Measurements from ENCODE around the gene RASA2. TPM values are rescaled to one million over a fixed set of nuclear protein-coding genes. Genes with fewer than 3 reads are reported as not detected.
A peak's percentile ranks its signal among the peaks of the same experiment; 100 is the strongest.
"Not testable (repeated sequence)": the region's sequence is repeated elsewhere in the genome, so short reads cannot be mapped to it uniquely, and the experiment has no call there.

Gene RASA2
- polyA plus RNA-seq, 4 donors = 18.8 to 26.8 (median 23.8) TPM

DNA sequence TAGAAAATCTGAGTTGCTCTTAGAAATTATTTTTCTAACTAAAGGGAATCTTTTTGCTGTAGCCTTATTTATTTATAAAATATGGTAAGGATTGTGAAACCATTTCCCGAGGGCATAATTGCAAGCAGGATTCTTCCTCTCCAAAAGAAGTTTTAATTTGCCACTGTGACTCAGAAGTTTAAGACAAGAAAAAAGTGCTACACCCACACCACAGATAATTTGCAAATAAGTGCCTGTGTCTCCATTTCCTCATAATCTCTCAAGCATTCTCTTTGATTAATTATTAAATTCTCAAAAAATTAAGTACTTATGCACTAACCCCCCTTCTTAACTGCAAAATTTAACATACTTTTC is 43.6 kb downstream of the RASA2 start:
- DNase-seq (ENCODE audit: low read depth in 4 of 4, low spot score in 3 of 4) = no peak

DNA sequence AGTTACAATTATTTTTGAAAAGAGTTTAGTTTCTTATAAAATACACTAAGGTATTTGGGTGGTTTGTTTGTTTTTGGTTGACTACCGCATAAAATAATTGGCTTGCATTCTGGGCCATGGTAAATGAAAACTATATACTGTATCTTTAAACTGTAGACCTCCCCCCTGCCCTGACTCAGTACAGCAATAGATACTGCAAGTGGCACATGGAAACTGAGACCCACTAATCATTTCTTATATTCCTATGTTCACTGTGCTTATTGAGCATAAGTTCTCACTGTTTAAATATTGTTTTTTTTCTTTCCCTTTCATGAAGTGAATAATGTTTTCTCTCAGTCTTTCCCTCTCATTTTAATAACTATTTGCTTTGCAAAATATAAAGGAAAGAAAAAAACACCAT is 45.8 kb downstream of the RASA2 start:
- DNase-seq (ENCODE audit: low read depth in 4 of 4, low spot score in 3 of 4) = no peak

DNA sequence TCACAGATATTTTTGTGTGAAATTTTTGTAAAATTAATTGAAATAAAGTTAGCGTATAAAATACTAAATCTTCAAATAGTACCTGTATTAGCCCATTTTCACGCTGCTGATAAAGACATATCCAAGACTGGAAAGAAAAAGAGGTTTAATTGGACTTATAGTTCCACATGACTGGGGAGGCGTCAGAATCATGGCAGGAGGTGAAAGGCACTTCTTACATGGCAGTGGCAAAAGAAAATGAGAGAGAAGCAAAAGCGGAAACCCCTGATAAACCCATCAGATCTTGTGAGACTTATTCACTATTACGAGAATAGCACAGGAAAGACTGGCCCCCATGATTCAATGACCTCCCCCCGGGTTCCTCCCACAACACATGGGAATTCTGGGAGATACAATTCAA is 49.2 kb downstream of the RASA2 start:
- not testable (repeated sequence) for DNase-seq (ENCODE audit: low read depth in 4 of 4, low spot score in 3 of 4)

DNA sequence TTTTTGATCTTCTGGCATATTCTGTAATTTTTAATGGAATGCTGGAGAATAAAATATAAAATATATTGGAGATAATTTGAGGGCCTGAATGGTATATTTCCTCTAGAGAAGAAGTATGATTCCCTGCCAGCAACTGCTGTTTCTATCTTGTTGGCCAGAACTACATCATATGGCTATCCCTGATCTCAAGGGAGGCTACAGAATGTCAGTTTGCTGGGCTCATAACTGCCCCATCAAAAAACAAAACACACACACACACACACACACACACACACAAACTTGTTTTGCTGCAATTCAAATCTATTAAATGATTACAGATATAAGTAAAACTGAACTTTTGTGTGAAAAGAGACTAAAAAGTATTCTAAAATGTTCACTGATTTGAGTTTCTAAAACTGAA is 51.0 kb downstream of the RASA2 start:
- DNase-seq (ENCODE audit: low read depth in 4 of 4, low spot score in 3 of 4) = no peak

DNA sequence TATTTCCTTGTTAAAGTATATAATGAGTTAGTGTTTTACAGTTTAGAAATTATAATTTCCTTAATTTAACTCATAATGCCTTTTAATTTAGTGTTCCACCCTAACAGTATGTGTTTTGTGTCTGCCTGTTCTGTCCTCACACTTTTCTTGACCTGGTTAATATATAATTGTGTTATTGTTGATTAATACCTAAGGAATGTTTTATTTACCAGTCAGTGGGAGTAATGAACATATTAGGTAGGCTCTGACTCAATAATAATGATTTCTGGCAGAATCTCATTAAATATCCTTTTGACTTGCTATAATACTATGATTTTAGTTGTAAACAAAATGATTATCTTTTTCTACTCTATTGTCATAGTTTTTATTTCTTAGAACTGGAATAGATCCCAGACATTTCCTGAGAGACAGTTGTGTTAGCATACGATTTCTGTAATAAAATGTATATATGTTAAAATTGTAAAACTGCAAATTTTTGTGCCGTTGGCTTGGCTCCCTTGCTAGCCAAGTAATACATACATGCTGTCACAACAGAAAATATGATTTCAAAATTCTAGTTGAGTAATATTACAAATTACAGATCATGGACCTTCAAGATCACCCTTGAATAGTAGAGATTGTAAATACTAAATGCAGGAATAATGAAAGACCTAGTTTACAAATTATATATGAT is 51.9 kb downstream of the RASA2 start:
- DNase-seq (ENCODE audit: low read depth in 4 of 4, low spot score in 3 of 4) = no peak

DNA sequence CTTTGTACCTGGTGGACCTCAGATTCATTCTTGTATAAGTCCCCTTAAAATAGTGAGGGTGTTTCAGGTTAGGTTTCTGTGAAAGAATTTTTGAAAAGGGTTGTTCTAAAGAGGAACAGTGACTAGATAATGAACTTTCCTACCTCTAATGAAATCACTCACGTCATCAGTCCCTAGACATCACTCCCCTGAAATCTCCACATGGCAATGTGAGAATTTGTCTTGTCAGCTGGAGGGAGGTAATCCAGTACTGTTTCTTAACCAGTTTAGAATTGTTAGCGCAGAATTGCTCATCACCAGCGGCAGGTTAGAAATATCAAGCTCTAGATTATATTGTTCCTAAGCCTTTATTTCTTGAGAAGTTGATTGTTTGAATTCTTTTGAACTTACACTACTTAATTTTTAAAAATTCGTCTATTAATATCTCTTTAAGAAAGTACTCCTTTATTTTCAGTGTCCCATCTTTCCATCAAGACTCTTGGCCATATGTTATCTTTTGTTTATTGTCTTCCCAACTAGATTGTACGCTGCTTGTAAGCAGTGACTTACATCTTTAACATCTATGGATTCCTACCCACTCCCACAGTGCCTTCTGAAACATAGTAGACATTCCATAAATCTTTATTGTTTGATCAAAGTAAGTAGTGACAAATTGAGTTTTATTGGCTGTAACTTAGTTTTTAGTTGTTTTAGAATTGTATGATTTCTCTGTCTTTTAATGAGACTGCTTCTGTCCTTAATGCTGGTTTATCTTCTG is 52.8 kb downstream of the RASA2 start:
- no peak for DNase-seq (ENCODE audit: low read depth in 4 of 4, low spot score in 3 of 4)

DNA sequence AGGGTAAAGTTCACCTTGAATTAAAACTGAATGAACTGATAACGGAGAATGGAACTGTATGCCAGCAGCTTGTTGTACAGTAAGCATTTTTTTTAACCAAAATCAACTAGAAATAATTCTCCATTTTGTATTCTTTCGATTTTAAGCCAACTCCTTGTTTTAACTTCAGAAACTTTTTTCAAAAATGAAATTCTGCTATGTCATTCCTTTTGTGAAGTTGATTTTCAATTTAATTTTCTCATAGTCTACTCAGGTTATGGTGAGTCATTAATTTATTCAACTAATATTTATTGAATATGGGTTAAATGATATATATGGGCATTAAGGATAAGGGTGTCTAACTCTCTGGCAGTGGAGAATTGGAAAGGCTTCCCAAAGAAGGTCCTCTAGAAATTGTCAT is 53.7 kb downstream of the RASA2 start:
- no peak for DNase-seq (ENCODE audit: low read depth in 4 of 4, low spot score in 3 of 4)

DNA sequence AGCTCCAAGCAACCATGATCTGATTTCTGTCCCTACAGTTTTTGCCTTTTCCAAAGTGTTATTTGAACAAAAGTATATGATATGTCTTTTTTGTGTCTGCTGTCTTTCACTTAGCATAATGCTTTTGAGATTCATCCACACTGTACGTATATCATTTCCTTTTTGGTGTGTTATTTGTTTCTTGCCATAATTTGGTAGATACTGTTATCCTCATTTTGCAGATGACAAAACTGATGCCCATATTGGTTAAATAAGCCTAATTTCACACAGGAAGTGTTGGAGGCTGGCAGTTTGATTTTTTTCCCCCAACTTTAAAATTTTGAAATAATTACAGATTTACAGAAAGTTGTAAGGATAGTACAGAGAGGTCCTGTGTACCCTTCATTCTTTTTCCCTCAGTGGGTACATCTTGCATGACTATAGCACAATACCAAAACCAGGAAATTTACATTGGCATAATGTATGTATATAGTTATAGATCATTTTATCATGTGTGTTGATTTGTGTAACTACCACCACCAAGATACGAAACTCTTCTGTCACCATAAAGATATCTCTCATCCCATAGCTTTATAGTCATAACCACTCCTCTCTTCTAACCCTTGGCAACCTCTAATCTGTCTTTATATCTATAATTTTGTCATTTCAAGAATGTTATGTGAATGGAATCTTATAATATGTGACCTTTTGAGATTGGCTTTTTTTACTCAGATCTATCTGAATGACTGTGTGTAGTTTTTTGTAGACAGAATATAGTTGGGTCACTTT is 55.6 kb downstream of the RASA2 start:
- no peak for DNase-seq (ENCODE audit: low read depth in 4 of 4, low spot score in 3 of 4)

DNA sequence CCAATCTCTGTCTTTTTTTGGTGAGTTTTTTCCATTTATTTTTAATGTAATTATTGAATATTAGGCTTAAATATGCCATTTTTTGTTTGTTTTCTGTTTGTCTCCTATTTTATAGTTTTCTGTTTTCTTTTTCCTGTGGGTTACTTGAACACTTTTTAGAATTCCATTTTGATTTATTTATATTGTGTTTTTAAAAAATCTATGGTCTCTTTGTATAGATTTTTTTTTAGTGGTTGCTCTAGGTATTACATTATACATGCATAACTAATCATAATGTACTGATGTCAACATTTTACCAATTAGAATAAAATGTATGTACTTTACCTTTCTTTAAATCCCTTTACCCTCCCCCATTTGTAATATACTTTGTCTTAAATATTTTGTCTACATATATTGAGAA is 56.2 kb downstream of the RASA2 start:
- DNase-seq (ENCODE audit: low read depth in 4 of 4, low spot score in 3 of 4) = no peak

DNA sequence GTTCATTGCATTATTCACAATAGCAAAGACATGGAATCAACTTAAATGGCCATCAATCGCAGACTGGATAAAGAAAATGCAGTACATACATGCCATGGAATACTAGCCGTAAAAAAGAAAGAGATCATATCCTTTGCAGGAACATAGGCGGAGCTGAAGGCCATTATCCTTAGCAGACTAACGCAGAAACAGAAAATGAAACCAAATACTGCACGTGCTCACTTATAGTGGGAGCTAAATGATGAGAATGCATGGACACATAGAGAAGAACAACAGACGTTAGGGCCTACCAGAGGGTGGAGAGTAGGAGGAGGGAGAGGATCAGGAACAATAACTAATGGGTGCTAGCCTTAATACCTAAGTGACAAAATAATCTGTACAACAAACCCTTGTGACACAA is 57.9 kb downstream of the RASA2 start:
- no peak for DNase-seq (ENCODE audit: low read depth in 4 of 4, low spot score in 3 of 4)

DNA sequence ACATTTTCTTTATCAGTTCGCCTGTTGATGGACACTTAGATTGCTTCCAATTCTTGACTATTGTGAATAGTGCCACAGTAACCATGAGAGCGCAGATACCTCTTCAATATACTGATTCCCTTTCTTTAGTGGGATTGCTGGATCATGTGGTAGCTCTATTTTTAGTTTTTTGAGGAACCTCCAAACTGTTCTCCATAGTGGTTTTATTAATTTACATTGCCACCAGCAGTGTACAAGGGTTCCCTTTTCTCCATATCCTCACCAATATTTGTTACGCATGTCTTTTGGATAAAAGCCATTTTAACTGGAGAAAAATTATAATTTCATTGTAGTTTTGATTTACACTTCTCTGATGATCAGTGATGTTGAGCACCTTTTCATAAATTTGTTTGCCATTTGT is 59.3 kb downstream of the RASA2 start:
- no peak for DNase-seq (ENCODE audit: low read depth in 4 of 4, low spot score in 3 of 4)

DNA sequence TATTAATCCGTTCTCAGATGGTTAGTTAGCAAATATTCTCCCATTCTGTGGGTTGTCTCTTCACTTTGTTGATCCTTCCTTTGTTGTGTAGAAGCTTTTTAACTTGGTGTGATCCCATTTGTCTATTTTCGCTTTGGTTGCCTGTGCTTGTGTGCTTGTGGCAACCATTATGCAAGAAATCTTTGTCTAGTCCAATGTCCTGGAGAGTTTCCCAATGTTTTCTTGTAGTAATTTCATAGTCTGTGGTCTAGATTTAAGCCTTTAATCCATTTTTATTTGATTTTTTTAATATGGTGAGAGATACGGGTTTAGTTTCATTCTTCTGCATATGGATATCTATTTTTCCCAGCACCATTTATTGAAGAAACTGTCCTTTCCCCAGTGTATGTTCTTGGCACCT is 59.8 kb downstream of the RASA2 start:
- DNase-seq (ENCODE audit: low read depth in 4 of 4, low spot score in 3 of 4) = no peak

DNA sequence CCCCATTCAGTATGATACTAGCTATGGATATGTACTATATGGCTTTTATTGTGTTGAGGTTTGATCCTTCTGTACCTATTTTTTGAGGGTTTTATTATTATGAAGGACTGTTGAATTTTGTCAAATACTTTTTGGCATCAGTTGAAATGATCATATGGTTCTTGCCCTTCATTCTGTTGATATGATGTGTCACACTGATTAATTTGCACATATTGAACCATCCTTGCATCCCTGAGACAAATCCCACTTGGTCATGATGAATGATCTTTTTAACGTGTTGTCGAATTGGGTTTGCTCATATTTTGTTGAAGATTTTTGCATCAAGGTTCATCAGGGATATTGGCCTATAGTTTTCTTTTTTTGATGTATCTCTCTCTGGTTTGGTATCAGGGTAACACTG is 61.0 kb downstream of the RASA2 start:
- no peak for DNase-seq (ENCODE audit: low read depth in 4 of 4, low spot score in 3 of 4)

DNA sequence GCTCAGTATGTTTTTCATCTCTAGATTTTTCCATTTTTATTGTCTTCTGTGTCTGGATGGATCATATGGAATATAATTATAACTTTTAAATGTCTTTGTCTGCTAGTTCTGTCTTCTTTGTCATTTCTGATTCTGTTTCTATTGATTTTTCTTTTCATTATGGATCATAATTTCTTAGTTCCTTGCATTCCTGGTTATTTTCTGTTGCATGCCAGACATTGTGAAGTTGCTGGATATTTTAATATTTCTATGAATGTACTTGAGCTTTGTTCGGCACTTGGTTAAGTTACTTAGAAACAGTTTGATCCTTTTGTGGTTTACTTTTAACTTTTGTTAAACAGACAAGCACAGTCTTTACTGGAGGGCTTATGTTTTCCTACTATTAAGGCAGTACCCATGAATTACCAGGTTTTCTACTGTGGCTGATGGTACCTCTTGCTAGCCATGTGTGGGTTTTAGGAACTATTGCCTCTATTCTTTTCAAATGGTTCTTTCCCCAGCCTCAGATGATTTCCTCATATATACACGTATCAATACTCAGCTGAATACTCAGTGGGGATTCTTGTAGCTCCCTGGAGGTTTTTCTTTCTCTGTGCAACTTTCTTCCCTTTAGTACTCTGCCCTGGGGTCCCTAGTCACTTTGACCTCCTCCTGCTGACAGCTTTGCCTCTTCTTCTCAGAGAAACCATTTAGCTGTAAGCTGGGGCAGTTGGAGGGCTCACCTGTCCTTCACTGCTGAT is 64.3 kb downstream of the RASA2 start:
- no peak for DNase-seq (ENCODE audit: low read depth in 4 of 4, low spot score in 3 of 4)

DNA sequence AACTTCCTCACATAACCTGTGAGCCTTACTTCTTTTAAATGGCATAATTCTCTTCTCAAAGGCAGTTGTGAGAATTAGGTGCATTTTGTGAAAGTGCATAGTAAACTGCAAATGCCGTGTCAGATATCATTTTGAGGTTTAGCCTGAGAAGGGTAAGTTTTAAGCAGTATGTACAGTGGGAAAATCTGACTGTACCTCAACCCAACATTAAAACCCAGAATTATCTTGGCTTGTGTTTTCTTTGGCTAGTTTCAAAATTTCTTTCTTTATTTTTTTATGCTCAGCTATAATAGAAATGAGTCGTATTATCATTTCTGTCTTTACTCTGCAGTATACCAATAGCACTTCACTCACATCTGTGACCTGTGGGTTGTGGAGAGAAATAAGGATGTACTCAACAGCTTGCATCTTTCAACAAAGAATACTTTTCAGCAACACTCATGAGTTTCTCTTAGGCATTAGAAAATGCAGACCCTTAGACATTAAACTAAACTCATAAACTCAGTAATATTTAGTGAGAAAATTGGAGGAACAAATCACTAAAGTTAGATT is 65.7 kb downstream of the RASA2 start:
- DNase-seq (ENCODE audit: low read depth in 4 of 4, low spot score in 3 of 4) = no peak

DNA sequence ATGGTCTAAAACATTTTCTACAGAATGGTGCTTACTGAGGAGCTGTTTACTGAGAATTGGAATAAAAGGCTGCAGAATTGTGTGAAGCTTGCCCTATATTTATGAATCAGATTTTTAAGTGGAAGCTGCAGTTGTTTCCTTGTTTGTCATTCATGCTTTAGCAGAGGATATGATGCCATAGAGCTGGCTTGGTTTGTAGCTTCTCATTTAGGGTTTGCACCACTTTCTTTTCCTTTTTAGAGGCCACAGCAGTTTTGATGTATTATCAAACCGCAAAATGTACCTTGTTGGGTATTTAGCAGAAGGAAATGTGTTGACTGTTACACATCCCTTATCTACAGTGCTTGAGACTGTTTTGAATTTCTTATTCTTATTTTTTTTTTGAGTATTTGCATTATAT is 66.2 kb downstream of the RASA2 start:
- no peak for DNase-seq (ENCODE audit: low read depth in 4 of 4, low spot score in 3 of 4)

DNA sequence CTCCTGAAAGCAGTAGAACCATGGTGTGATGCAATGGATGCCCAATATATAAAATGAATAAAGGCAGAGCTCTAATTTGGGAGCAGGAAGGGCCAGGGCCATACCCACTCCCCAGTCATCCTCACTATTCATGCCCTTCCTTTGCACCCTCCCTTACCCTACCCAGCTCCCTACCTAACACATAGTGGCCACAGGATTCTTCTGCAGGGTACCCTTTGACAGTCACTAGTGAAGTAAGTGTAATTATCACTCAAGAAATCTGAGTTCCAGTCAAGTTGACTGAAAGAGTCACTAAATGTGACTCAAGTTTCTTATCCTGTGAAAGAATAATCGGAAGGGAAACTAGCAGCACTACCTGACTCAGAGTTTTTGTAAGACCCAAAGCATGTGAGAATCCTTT is 69.2 kb downstream of the RASA2 start:
- no peak for DNase-seq (ENCODE audit: low read depth in 4 of 4, low spot score in 3 of 4)

DNA sequence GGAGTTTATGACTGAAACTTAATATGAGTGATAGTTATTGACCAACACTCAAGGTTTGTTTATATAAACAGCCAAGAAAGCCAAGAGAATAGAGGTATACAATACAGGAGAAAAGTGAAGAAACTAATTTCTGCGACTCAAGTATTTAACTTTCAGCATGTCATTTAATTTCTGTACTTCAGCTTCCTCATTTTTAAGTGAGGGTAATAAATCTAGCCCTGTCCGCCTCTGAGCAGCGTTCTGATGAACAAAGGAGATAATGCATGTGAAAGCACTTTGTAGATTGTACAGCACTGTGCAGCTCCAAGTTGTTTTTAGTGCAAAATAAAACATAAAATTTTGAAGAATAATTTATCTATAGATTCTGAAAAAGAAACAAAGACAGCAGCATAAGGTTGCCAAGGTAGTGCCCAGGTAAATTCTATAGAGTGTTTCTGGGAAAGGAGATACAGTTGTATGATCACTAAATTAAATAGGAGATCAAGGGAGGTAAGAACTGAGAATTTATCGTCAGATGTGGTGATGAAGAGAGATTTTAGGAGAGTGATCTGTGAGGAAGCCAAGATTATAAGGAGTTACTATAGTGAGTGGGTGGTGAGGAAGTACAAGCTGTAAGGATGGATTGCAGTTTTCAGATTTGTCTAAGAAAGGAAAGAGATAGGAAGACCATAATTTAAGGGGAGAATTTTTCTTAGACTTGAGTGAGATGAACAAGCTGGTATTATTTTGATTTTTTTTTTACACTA is 71.3 kb downstream of the RASA2 start:
- DNase-seq (ENCODE audit: low read depth in 4 of 4, low spot score in 3 of 4) = no peak

DNA sequence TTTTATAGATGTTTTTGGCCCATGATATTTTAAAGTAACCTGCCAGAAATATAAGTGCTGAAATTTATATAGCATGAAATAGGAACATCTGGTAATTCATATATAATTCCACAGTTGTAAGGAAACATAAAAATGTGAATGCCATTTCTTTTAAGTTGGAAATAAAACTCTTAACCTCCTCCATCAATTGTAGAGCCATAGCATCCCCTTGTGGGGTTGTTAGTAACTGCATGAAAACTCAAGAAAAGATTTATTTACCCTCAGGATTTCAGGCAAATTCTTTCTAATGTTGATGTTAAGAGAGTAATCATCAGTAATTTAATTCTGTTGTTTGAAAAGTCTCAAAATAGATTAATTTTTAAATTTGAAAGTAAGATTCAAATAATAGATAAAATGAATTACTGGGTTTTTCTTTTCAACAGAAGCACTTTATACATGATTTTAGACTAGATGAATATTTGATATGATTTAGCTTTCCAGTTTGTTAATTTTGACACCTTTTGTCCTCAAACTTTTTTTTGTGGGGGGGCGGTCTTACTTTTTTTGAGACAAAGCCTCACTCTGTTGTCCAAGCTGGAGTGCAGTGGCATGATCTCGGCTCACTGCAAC is 74.7 kb downstream of the RASA2 start:
- peak; percentile 41 to 57 (median 45) for DNase-seq (ENCODE audit: low read depth in 4 of 4, low spot score in 3 of 4)

DNA sequence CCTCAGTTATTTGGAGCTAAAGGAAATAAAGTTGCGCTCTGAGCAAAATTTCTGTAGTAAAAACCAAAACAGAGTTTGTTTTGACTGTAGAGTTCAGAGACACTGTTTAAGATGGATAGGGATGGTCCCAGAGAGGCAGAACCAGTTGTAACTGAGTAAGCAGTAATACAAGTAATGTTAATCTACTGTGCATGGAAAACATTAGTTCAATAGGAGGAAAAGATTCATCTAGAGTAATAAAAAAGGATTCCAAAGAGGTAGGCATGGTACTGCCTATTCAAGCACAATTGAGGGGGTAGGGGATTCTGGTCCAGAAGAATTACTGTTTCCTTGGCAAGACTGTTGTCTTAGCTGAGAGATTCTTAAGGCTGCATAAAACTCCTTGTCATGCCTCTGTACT is 77.4 kb downstream of the RASA2 start:
- no peak for DNase-seq (ENCODE audit: low read depth in 4 of 4, low spot score in 3 of 4)

All from left renal pelvis (tissue), 4 donors.